ENCODE results near the gene ZFAND3. TPM values are rescaled to one million over a fixed set of nuclear protein-coding genes. Genes with fewer than 3 reads are reported as not detected.

The ZFAND3 gene
- total and polyA plus RNA-seq, 2 donors (not counting 1 experiment from before 2014, with no cell fraction given): 13.5 to 58.3 TPM

DNA sequence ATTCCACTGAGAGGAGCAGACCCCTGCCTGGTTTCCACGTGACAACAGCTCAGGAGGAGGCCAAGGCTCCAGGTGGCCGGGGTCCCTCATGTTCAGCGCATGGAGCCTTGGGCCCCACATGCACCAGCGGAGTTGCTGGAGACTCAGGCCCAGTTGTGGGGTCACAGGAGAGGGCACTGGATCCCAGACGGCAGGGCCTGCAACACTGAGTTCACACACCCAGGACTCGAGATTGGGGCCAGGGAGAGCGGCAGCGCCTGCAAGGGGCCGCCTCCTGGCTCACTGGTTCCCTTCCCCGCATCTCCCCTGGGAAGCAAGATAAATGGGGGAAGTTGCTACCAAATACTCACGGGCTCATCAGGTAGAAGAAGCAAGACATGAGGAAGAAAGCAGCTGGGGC, 348.1 kb downstream of the ZFAND3 start:
- H4K20me1 ChIP-seq (ENCODE audit: control insufficient read depth, insufficient read depth, low read length, poor library complexity, severe bottlenecking): no peaks in the 10 kb centered on the region
- no peak overlapping the region for H3K4me2 ChIP-seq (replicated peaks; ENCODE audit: low read depth, low read length, poor library complexity, severe bottlenecking)
- no peaks in the 10 kb centered on the region for H3K27me3 Mint-ChIP-seq
- ChIA-PET POLR2A (no interaction called here), CTCF (no interaction called here)
- H3K9me3 ChIP-seq (ENCODE audit: control extremely low read depth in 1 of 3, control insufficient read depth in 2 of 3, insufficient read depth in 1 of 3, low read length in 2 of 3): no peaks in the 10 kb centered on the region
- H3K4me1 Mint-ChIP-seq: no peaks in the 10 kb centered on the region
- H3K36me3 ChIP-seq (replicated peaks in 1 of 2; ENCODE audit: control extremely low read depth in 1 of 2, control insufficient read depth in 1 of 2, extremely low read depth in 1 of 2, insufficient read depth in 2 of 2, low read length in 1 of 2): no peaks in the 10 kb centered on the region
- no peak overlapping the region for H3K27ac ChIP-seq (ENCODE audit: low read length in 2 of 2)
- no peak overlapping the region for H3K4me3 Mint-ChIP-seq
- TF ChIP-seq, protein P1, sequence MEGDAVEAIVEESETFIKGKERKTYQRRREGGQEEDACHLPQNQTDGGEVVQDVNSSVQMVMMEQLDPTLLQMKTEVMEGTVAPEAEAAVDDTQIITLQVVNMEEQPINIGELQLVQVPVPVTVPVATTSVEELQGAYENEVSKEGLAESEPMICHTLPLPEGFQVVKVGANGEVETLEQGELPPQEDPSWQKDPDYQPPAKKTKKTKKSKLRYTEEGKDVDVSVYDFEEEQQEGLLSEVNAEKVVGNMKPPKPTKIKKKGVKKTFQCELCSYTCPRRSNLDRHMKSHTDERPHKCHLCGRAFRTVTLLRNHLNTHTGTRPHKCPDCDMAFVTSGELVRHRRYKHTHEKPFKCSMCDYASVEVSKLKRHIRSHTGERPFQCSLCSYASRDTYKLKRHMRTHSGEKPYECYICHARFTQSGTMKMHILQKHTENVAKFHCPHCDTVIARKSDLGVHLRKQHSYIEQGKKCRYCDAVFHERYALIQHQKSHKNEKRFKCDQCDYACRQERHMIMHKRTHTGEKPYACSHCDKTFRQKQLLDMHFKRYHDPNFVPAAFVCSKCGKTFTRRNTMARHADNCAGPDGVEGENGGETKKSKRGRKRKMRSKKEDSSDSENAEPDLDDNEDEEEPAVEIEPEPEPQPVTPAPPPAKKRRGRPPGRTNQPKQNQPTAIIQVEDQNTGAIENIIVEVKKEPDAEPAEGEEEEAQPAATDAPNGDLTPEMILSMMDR (IDR thresholded peaks at IDR 0.05): no peak
- TF ChIP-seq EZH2 (IDR thresholded peaks at IDR 0.05; ENCODE audit: borderline replicate concordance, insufficient read depth, low read depth, low read length, poor library complexity, severe bottlenecking): no peak
- H3K79me2 ChIP-seq (ENCODE audit: control insufficient read depth, insufficient read depth, low read length): no peaks in the 10 kb centered on the region
- H2AFZ ChIP-seq (ENCODE audit: insufficient read depth, low read depth, low read length, poor library complexity, severe bottlenecking): no peak overlapping the region
- H3K9me3 Mint-ChIP-seq (ENCODE audit: insufficient read depth): no peaks in the 10 kb centered on the region
- intact Hi-C loops (cut with micrococcal nuclease): no loop called here
- ATAC-seq (ENCODE audit: low read depth) (no peak), DNase-seq (no peak)
- WGBS (ENCODE audit: insufficient coverage): 88% methylated on average over 9 of the region's 11 CpGs
- H3K4me1 ChIP-seq (ENCODE audit: control insufficient read depth in 2 of 2, insufficient read depth in 2 of 2, low read length in 2 of 2): no peaks in the 10 kb centered on the region
- H3K27me3 ChIP-seq (replicated peaks in 1 of 4; ENCODE audit: control extremely low read depth in 1 of 4, control insufficient read depth in 3 of 4, insufficient read depth in 4 of 4, low read length in 3 of 4): no peaks in the 10 kb centered on the region
- no peak overlapping the region for H3K27ac Mint-ChIP-seq
- no peak overlapping the region for H3K4me3 ChIP-seq (ENCODE audit: control extremely low read depth in 1 of 5, extremely low read depth in 1 of 5, insufficient read depth in 1 of 5, low read depth in 2 of 5, low read length in 4 of 5)
- H3K9ac ChIP-seq (ENCODE audit: low read length): no peak overlapping the region

DNA sequence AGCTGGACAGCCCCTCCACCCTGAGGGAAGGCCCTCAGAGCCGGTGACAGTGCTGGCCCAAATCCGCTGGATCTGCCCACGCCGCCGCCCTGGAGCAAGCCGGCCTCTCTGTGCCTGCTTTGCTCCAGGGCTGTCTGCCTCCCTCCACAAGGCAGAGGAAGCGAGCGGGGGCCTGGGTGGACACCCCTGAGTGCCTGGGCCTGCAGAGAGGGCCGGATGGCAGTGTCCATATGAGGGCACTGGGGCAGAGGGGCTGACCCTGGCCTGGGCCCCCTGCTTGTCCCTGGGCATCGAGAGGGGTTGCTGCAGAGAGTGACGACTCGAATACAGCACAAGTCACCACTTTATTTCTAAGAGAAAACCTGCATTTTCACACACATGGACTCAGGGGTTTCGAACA, 348.6 kb downstream of the ZFAND3 start:
- intact Hi-C loops (cut with micrococcal nuclease): no loop called here
- Histone ChIP-seq H3K9me3 (ENCODE audit: control extremely low read depth in 1 of 3, control insufficient read depth in 2 of 3, insufficient read depth in 1 of 3, low read length in 2 of 3) (no peaks in the 10 kb centered on the region), H3K4me3 (ENCODE audit: control extremely low read depth in 1 of 5, extremely low read depth in 1 of 5, insufficient read depth in 1 of 5, low read depth in 2 of 5, low read length in 4 of 5) (no peak overlapping the region), H3K4me2 (replicated peaks; ENCODE audit: low read depth, low read length, poor library complexity, severe bottlenecking) (no peak overlapping the region), H4K20me1 (ENCODE audit: control insufficient read depth, insufficient read depth, low read length, poor library complexity, severe bottlenecking) (no peaks in the 10 kb centered on the region), H3K9ac (ENCODE audit: low read length) (no peak overlapping the region), H3K27me3 (replicated peaks in 1 of 4; ENCODE audit: control extremely low read depth in 1 of 4, control insufficient read depth in 3 of 4, insufficient read depth in 4 of 4, low read length in 3 of 4) (no peaks in the 10 kb centered on the region), H3K27ac (ENCODE audit: low read length in 2 of 2) (no peak overlapping the region), H3K79me2 (ENCODE audit: control insufficient read depth, insufficient read depth, low read length) (no peaks in the 10 kb centered on the region), H3K36me3 (replicated peaks in 1 of 2; ENCODE audit: control extremely low read depth in 1 of 2, control insufficient read depth in 1 of 2, extremely low read depth in 1 of 2, insufficient read depth in 2 of 2, low read length in 1 of 2) (no peaks in the 10 kb centered on the region), H3K4me1 (ENCODE audit: control insufficient read depth in 2 of 2, insufficient read depth in 2 of 2, low read length in 2 of 2) (no peaks in the 10 kb centered on the region), H2AFZ (ENCODE audit: insufficient read depth, low read depth, low read length, poor library complexity, severe bottlenecking) (no peak overlapping the region)
- WGBS (ENCODE audit: insufficient coverage): 97% methylated on average over 11 of the region's 13 CpGs
- Mint-ChIP-seq H3K27ac (no peak overlapping the region), H3K4me3 (no peak overlapping the region), H3K4me1 (no peaks in the 10 kb centered on the region), H3K27me3 (no peaks in the 10 kb centered on the region), H3K9me3 (ENCODE audit: insufficient read depth) (no peaks in the 10 kb centered on the region)
- DNase-seq (no peak), ATAC-seq (ENCODE audit: low read depth) (no peak)
- CTCF ChIA-PET: no interaction called here
- POLR2A ChIA-PET: no interaction called here
- TF ChIP-seq EZH2 (IDR thresholded peaks at IDR 0.05; ENCODE audit: borderline replicate concordance, insufficient read depth, low read depth, low read length, poor library complexity, severe bottlenecking): no peak
- TF ChIP-seq, protein P1 (IDR thresholded peaks at IDR 0.05): no peak
